CD4-positive, alpha-beta T cell treated with Interferon alpha-2 for 1 hour (primary cell): Measurements from ENCODE around the gene CCDC92.

Experiments used
- DNase-seq, 2 donors: peaks; one replicate each; pipeline ENCODE4 v3.0.0-alpha.2; 2020 to 2022

CCDC92 gene, protein sequence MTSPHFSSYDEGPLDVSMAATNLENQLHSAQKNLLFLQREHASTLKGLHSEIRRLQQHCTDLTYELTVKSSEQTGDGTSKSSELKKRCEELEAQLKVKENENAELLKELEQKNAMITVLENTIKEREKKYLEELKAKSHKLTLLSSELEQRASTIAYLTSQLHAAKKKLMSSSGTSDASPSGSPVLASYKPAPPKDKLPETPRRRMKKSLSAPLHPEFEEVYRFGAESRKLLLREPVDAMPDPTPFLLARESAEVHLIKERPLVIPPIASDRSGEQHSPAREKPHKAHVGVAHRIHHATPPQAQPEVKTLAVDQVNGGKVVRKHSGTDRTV

DNA sequence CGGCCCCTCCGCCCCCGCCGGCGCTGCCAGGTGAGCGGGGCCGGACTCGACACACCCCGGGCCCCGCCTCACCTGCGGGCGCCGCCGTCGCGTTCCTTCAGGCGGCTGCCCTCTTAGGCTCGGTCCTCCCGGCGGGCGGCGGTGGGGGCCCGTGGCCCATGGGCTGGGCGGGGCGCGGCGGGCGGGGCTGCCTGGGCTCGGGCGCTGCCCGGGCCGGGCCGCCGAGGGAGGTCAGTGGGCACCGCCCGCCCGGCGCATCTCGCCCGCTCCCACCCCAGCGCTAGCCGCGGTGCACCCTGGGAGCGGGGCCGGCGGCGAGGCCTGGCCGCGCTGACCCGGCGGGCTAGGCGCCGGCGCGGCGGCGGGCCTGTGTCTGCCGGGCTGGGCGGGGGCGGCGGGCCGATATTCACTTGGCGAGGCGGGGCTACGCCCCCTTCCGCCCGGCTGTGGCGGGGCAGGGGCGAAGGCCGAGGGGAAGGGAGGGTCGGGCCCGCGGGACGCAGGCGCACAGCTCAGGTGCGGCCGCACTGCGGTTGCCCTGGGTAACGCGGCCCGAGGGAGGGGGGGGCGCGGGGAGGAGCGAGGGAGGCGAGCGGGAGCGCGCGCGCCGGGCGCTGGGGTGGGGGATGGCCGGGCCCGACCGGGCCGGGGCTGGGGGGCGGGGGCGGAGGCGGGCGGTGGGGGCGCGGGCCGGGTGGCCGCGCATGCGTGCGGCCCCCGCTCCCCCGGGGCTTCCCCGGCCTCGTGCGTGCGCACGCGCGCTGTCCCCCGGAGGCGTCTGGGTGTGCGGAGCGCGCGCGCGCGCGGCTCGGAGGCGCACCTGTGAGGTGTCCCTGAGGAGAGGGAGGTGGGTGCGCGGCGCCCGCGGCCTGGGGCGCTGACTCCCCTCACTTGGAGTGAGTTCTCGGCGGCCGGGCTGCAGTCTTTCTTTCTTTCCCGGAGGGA lies at the start of gene CCDC92, which contains the start of gene ZNF664:
Gene CCDC92 (minus strand): TSS at position 375 of the 945 bp plus-strand sequence. CDS start 28,526 bp downstream, outside the sequence.
Gene ZNF664 (plus strand): TSS at position 759 of the 945 bp plus-strand sequence. CDS start 38,930 bp downstream, outside the sequence.
- peak; percentile 94 to 97 for DNase-seq

DNA sequence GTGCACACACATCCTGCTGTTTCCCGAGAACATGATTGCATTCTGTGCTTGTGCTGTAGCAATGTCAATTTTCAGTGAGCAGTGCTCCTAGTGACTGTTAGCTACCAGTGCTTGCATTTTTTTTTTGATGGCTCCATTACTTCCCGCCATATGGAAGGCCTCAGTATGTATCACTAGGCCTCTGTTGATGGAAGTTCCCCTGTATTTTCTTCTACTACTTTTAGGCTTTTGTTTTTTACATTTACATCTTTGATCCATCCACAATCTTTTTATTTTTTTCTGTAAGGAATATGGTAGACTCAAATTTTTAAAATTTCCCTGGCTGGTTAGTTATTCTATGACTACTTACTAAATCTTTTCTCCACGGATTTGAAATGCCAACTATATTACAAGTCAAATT lies 49.5 kb upstream of the CCDC92 start:
- DNase-seq = no peak

DNA sequence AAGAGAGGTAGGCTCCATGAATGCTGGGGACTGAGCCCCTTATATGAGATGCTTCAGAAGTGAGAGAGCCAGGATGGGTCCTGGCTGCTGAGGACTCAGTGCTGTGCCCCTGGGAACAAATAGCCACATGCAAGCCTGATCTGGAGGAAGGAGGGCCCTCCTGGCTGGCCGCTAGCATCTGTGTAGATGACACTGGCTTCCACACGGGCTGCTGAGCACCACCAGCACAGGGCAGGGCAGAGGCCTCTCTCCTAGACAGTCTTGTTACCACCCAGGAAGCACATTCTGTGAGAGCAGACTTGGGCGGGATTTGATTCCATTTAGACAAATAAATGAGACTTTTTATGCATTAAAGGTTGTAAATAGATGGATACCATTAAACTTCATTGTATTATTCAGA lies 48.4 kb upstream of the CCDC92 start:
- DNase-seq = no peak

DNA sequence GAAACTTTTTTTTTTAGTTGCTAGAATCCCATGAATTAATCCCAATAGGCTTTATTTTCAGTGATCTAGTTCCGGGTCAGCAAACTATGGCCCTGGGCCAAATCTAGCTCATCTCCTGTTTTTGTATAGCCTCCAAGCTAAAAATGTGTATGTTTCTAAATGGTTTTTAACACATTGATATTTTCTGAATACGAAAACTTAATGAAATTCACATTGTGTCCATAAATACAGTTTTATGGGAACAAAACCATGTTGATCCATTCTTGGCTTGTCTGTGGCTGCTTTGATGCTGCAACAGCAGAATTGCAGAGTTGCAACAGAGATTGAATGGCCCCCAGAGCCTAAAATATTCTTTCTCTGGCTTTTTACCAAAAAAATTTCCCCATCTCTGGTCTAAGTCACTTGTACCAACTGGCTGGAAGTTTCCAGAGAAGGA lies 47.9 kb upstream of the CCDC92 start:
- DNase-seq = no peak

DNA sequence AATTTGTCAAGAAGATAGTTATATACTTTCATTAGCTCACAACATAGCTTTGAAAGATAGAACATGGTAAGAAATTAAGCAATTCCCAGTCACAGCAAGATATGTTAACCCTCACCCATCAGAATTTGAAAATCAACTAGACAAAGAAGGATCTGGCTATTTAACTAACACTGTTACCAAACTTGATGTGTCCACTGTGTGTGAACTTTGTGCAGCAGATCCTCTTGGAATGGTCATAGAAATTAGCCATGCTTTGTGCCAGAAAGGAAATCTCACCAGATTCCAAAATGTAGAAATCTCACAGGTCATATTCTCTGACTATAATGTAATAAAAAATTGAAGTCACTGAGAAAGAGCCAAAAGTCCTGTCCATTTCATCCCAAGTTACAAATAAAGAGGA lies 46.5 kb upstream of the CCDC92 start:
- no peak for DNase-seq

DNA sequence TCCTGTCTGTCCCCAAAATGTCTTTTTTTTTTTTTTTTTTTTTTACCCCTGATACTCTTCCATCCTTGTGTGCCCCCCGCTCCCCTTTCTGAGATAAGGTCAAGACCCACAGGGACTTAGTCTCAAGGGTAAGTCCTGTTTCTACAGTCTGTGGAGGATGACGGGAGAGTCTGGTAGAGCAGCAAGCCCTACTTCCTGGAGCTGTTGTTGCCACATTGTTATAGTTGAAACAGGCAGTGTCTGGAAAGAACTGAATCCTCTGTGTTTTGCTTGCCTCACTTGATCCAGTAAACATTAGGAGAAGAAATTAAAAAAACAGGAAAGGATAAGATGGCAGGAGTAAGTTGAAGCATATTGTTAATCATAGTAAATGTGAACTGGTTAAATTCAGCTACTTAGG lies 45.9 kb upstream of the CCDC92 start:
- no peak for DNase-seq

DNA sequence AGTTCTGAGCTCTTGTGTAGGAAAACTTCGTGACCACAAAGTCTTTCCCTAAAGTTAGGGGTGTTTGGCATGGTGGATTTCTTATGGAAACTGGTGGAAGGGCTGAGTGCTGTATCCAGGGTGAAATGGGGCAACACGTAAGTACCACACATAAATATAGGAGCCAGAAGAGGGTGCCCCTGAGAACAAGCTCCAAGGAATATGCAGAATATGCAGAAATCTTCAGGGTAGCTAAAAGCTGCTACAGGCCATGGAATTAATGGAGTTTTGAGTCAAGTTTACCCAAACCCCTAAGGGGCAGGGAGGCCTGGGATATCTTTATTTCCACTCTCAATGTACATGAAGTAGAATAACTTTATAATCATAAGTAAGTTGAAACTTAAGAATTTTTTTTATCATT lies 44.4 kb upstream of the CCDC92 start:
- no peak for DNase-seq

DNA sequence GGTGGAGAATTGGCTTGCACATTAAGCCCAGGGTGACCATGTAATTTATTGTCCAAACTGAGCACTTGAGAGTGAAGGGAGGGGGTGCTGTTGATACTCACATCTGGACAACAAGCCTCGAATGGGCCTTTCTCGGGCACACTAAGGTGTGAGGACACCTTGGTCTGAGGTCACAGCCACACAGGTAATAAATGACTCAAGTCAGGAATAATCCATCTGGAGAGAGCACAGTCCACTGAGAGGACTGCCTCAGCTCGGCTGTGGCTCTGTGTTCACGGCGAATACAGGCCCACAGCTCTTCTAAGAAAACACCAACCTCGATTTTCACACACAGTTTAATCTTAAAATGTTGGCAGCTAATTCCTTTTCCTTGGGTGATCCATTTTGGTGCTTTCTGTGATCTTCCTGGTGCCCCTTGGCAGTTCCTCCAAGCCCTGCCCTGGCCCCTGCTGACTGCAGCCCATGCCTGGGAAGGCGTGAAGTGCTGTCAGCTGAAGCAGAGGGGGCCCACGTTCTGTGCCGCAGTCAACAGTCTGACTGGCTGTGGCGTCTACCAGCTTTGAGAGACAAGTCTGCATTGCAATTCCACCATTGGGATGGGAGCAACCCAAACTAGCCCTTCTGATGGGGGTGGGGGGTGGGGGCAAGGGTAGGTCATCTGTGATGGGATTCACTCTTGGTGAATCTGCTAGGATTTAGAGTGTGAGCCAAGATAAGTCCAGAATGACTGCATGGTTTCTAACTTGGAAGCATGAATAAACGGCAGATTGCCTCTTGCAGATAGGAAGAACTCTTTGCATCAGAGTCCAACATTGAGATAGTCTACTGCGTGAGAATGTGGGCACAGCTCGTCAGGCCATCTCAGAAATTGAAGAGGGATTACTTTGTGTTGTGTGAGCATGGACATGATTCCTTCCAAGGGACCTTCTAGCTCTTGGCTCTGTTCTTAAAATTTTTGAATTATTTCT lies 43.1 kb upstream of the CCDC92 start:
- no peak for DNase-seq

DNA sequence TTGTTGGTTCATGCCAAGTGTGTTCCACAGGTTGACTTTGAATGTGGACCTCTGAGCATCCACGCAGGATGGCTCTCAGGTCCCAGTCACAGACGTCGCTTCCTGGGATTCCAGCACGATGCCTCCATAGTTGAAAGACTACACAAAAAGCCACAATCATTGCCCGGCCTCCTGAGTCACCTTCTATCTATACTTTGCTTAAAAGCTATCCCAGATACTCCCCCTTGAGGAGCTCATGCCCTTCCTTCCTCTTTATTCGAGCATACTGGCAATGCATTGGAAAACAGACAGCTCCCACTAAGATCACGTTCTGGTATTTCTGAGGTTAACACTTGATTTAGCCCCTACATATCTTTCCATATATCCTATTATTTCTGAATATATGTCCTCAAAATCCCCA lies 40.4 kb upstream of the CCDC92 start:
- no peak for DNase-seq

DNA sequence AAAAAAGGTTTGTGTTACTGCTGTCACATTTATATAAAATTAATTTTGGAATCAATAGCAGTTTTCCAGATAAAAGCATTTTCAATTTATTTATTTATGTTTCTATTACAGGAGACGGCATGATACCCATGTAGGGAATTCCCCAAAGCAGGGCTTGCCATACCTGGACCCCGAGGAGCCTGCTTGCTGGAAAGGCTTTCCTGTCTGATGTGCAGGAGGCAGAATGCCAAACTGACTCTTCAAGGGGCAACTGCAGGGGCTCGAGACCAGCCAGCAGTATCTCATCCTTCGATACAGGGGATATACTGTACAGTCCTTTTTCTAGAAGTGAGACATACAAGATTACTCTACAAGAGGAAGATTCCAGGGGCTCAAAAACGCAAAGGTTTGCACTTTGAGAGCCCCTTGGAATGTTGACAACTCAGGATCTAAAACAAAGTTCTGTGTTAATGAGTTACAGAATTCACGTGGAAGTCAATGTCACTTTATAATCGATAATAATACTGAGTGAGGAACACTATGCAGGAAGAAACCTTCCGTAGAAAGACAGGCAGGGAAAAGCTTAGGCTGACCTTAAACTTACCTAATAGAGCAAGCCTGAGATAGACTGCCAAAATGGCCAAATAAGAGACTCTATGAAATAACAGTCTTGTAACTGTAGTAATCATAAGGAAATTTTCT lies 38.9 kb upstream of the CCDC92 start:
- DNase-seq = no peak

DNA sequence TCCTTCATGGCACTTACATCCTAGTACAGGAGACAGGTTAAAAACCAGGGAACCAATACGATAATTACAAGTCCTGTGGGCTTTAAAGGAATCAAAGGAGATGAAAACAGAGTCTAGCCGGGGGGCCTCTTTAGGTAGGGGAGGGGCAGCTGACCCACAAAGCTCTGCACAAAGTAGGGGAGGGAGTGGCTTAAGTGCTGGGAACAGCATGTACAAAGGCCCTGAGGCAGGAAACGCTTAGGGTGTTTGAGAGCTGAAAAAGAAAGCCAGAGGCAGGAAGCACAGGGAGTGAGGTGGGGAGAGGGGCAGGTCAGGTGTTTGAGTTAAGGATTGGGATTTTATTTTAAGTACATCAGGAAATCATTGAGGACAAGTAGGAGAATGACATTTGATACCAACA lies 38.1 kb upstream of the CCDC92 start:
- no peak for DNase-seq

DNA sequence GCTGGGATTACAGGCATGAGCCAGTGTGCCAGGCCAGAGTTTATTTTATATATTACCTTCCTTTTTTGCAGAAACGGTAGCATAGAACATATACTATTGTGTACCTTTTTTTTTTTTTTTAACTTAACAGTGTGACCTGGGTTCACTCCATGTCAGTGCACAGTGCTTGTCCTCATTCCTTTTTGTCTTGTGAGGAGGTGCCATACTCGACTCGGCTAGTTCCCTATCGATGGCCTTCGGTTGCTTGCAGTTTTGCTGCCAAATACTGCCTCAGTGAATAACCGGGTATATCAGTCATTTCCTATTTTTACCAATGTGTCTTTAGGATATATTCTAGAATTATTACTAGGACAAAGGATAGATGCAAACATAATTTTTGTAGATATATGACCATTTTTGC lies 37.1 kb upstream of the CCDC92 start:
- no peak for DNase-seq

DNA sequence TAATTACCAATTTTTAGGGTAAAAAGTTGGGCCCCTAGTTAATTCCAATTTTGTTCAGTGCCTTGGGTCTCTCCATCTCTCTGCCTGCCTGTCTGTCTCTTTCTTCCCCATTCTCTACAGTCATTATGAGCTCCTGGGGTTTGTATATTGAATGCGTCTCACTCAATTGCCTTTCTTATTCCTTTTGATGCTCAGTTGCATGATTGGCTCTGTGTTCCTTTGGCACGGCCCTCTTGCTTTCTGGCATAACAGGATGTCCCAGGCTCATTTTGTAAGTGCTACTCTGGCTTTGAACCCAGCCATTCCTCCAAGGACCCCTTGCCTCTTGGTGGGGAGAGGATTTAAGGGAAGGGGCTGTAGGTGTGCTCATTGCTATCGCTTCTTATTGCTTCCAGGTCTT lies 36.0 kb upstream of the CCDC92 start:
- no peak for DNase-seq

DNA sequence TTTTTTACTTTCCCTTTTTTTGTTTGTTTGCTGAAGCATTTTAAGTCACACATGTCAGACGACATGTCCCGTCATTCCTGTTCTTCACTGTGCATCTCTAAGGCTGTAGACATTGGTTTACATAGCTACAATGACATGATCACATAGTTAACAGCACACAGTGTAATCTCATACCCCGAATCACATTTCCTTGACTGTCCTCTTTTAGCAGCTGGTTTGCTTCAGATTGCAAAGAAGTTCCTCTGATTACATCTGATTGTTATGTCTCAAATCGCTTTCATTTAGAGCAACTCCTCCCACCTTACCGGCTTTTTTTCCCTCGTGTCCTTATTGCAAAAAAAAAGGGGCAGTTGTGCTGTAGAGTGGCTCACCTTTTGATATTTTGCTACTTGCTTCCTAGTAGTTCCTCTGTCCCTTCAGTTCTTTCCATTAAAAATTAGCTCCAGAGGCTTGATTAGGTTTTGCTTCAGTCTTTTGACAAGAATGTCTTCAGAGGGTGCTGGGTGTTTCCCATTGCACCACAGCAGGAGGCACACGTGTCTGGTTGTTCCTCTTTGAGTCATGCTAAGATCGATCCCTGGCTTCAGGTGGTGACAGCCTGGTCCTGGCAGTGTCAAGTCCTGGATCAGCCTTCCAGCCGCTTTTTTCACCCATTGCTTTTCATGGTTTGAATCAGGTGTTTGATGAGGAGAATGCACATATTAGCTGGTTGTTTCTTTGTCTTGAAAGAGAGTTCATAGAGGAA lies 35.4 kb upstream of the CCDC92 start:
- no peak for DNase-seq

DNA sequence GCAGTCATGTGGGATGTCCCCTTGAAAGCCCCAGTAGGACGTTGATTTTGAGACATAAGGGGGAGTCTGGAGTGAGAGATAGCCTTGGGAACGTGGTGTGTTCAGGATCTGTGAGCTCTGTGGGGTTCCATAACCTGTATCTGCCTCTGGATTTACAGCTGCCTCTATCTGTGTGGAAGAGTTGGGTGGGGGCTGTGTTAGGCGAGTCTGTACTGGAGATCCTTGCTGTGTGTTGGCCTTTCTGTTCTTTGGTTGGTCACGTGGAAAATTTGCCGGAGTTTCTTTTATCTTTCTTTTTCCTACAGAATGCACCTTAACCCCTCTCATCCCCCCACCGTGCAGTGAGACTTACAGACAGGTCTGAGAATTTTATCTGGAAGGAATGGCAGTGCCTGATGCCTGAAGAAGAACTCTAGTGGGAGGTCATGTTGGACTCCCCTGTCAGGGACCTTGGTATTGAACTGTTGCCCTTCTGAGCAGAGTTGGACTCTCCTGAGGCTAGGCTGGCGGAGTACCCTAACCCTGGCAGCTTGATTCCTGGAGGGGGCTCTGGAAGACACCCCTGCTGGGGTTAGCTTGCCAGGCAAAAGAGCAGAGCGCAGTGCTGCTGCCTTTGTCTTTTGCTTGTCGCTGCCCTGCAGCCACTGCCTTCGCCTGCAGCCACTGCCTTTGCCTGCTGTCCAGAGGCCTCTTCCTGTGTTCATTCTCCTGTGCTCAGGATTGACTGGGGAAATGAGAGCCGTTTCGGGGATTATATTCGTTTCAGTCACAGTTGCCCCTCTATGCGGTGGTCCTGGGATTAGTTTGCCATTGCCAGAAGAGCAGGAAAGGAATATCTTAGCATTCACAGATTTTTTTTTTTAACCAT lies 34.4 kb upstream of the CCDC92 start:
- no peak for DNase-seq

DNA sequence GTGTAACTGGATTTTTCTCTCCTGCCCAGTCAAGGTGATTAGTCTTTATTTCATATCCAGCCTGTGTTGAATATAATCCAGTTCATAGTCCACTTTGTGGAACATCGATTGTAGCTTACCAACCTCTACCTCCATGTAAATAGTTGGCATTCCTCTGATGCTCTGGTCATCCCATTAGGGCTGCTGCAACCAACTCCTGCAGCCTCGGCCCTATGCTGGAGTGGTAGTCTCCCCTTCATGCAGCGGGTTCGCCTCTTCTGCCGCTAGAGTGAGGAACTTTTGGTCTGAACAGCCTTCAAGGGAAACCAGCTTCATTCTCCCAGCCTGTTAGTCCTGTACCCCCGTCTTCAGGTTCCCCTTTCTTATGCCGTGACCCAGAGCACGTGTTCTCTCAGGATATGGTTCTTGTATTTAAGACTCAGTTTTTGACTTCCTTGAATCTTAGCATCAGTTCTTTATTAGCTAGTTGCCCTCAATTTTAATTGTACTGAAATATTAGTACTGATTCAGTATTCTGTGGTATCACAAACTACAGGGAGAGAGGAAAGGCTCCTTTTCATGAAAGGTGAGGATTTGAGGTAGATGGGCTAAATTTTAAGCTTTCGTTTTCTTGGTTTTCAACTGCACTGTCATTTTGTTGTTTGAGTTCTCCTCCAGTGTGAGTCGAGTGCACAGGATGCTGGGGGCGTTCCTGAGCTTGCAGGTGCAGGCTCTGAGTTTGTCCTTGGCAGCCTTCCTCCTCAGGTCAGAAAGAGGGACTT lies 33.6 kb upstream of the CCDC92 start:
- peak; percentile 9 to 11 for DNase-seq

DNA sequence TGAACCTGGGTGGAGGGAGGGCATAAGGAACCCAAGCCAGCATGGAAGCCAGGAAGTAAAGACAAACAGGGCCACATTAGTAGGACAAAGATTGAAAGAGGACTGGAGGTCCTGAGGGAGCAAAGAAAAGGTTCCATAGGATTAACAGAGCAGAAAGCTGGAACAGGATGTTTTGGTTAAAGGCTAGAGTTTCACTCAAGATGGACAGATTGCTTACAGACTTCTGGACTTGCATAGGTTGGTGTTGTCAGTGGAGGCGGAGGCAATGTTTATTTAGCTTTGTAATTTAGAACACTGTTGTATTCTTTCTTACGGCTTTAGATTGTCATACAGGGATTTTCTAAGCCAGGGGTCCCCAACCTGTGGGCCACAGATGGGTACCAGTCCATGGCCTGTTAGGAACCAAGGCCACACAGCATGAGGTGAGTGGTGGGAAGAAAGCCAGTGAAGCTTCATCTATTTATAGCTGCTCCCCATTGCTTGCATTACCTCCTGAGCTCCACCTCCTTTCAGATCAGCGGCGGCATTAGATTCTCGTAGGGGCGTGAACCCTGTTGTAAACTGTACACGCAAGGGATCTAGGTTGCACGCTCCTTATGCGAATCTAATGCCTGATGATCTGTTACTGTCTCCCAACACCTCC lies 31.7 kb upstream of the CCDC92 start:
- DNase-seq = no peak

DNA sequence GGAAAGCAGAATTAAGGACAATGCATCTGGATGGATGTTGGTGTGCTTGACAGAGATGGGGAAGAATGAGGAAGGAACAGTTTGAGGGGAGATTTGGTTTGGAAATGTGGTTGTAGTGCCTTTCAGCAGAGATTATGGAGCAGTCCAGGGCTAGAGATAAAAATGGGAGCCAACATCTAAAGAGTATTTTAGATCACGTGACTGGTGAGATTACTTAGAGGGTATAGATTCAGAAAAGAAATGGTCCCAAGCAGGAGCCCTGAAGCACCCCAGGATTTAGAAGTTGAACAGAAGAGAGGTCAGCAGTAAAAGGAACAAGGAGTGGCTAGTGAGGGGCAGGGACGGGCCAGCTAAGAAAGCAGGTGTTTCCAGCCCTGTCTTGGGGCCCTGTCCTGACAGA lies 30.0 kb upstream of the CCDC92 start:
- no peak for DNase-seq
